IPS-20b (cell line): ENCODE measurements around the gene LRPPRC.

Experiments used
- H3K27ac ChIP-seq: one replicate; pipeline ENCODE4 v1.5.1; 2013; ENCODE audit warnings: low read length
- H3K27me3 ChIP-seq: 2 replicates; pipeline ENCODE4 v1.6.1; 2013; ENCODE audit warnings: mild to moderate bottlenecking, low read length, inconsistent platforms; ENCODE audit not compliant: insufficient read depth
- H3K36me3 ChIP-seq: 2 replicates; pipeline ENCODE4 v1.6.1; 2013; ENCODE audit warnings: low read depth, mild to moderate bottlenecking, inconsistent platforms, low read length, moderate library complexity; ENCODE audit not compliant: insufficient read depth
- H3K4me1 ChIP-seq: 2 replicates; pipeline ENCODE4 v1.6.1; 2013; ENCODE audit warnings: mild to moderate bottlenecking, control low read depth, inconsistent platforms, low read length, moderate library complexity; ENCODE audit not compliant: insufficient read depth
- H3K4me3 ChIP-seq: 2 replicates; pipeline ENCODE4 v1.5.1; 2013; ENCODE audit warnings: mild to moderate bottlenecking, low read length, inconsistent platforms
- H3K9ac ChIP-seq: 2 replicates; pipeline ENCODE4 v1.6.1; 2013; ENCODE audit warnings: low read depth, mild to moderate bottlenecking, inconsistent platforms, low read length, moderate library complexity
- H3K9me3 ChIP-seq: 2 replicates; pipeline ENCODE4 v1.6.1; 2013; ENCODE audit warnings: mild to moderate bottlenecking, low read depth, low read length, inconsistent platforms; ENCODE audit not compliant: insufficient read depth

LRPPRC gene

GRCh38 chr2:43851011-43851980, 144.5 kb downstream of the LRPPRC start:
- no peak overlapping the region for H3K27ac ChIP-seq
- no peaks in the 10 kb centered on the region for H3K4me1 ChIP-seq
- H3K9me3 ChIP-seq = no peaks in the 10 kb centered on the region
- no peaks in the 10 kb centered on the region for H3K36me3 ChIP-seq
- no peak overlapping the region for H3K9ac ChIP-seq
- H3K4me3 ChIP-seq = no peak overlapping the region
- H3K27me3 ChIP-seq = peaks cover 12% of the 10 kb centered on the region; the same call in 1 of the 2 replicates

- H3K27me3 ChIP-seq = no peaks in the 10 kb centered on the region
- no peak overlapping the region for H3K9ac ChIP-seq
- no peaks in the 10 kb centered on the region for H3K4me1 ChIP-seq
- no peaks in the 10 kb centered on the region for H3K9me3 ChIP-seq
- no peaks in the 10 kb centered on the region for H3K36me3 ChIP-seq
- no peak overlapping the region for H3K4me3 ChIP-seq
- no peak overlapping the region for H3K27ac ChIP-seq
Observed at GRCh38 chr2:43848214-43848613, 147.6 kb downstream of the LRPPRC start.

- Histone ChIP-seq H3K4me3 (no peak overlapping the region), H3K27me3 (no peaks in the 10 kb centered on the region), H3K9ac (no peak overlapping the region), H3K4me1 (no peaks in the 10 kb centered on the region), H3K27ac (no peak overlapping the region), H3K9me3 (no peaks in the 10 kb centered on the region), H3K36me3 (no peaks in the 10 kb centered on the region)
Observed at GRCh38 chr2:43846140-43846793, 149.5 kb downstream of the LRPPRC start.

- no peak overlapping the region for H3K9ac ChIP-seq
- no peaks in the 10 kb centered on the region for H3K4me1 ChIP-seq
- no peak overlapping the region for H3K27ac ChIP-seq
- H3K4me3 ChIP-seq = no peak overlapping the region
- no peaks in the 10 kb centered on the region for H3K27me3 ChIP-seq
- no peaks in the 10 kb centered on the region for H3K36me3 ChIP-seq
- no peaks in the 10 kb centered on the region for H3K9me3 ChIP-seq
Observed at GRCh38 chr2:43845181-43845580, 150.6 kb downstream of the LRPPRC start.

- Histone ChIP-seq H3K4me3 (no peak overlapping the region), H3K27me3 (no peaks in the 10 kb centered on the region), H3K9ac (no peak overlapping the region), H3K4me1 (no peaks in the 10 kb centered on the region), H3K9me3 (no peaks in the 10 kb centered on the region), H3K36me3 (no peaks in the 10 kb centered on the region), H3K27ac (no peak overlapping the region)
Observed at GRCh38 chr2:43842866-43843226, 152.9 kb downstream of the LRPPRC start.

- Histone ChIP-seq H3K27ac (no peak overlapping the region), H3K9me3 (no peaks in the 10 kb centered on the region), H3K4me3 (no peak overlapping the region), H3K27me3 (no peaks in the 10 kb centered on the region), H3K4me1 (no peaks in the 10 kb centered on the region), H3K9ac (no peak overlapping the region), H3K36me3 (no peaks in the 10 kb centered on the region)
Observed at GRCh38 chr2:43841949-43842865, 153.6 kb downstream of the LRPPRC start.

- no peak overlapping the region for H3K4me3 ChIP-seq
- H3K27ac ChIP-seq = no peak overlapping the region
- H3K27me3 ChIP-seq = no peaks in the 10 kb centered on the region
- H3K9me3 ChIP-seq = no peaks in the 10 kb centered on the region
- no peak overlapping the region for H3K9ac ChIP-seq
- no peaks in the 10 kb centered on the region for H3K4me1 ChIP-seq
- no peaks in the 10 kb centered on the region for H3K36me3 ChIP-seq
Observed at GRCh38 chr2:43840965-43841364, 154.8 kb downstream of the LRPPRC start.

GRCh38 chr2:43839776-43840564, 155.8 kb downstream of the LRPPRC start:
- H3K36me3 ChIP-seq = no peaks in the 10 kb centered on the region
- H3K9me3 ChIP-seq = no peaks in the 10 kb centered on the region
- no peak overlapping the region for H3K27ac ChIP-seq
- H3K4me3 ChIP-seq = no peak overlapping the region
- no peaks in the 10 kb centered on the region for H3K27me3 ChIP-seq
- no peak overlapping the region for H3K9ac ChIP-seq
- H3K4me1 ChIP-seq = no peaks in the 10 kb centered on the region

- Histone ChIP-seq H3K9ac (no peak within 1 kb of the TSS), H3K36me3 (no peaks in the 10 kb centered on the region), H3K27me3 (no peaks in the 10 kb centered on the region), H3K4me3 (no peak within 1 kb of the TSS), H3K4me1 (no peaks in the 10 kb centered on the region), H3K27ac (no peak within 1 kb of the TSS), H3K9me3 (no peaks in the 10 kb centered on the region)
Observed at GRCh38 chr2:43838560-43839267, 157.1 kb downstream of the LRPPRC start, which contains the start of the genes ABCG5 and ABCG8. ABCG5 (minus strand) TSS chr2:43838839; CDS start chr2:43838679, 160 bp downstream. ABCG8 (plus strand) TSS chr2:43838971; CDS start chr2:43839054, 83 bp downstream.

GRCh38 chr2:43837831-43838559, 157.8 kb downstream of the LRPPRC start:
- Histone ChIP-seq H3K36me3 (no peaks in the 10 kb centered on the region), H3K9me3 (no peaks in the 10 kb centered on the region), H3K9ac (no peak overlapping the region), H3K27me3 (no peaks in the 10 kb centered on the region), H3K4me1 (no peaks in the 10 kb centered on the region), H3K27ac (no peak overlapping the region), H3K4me3 (no peak overlapping the region)
